HCT116 (cell line): ENCODE results near the gene LIG1. TPM values are rescaled to one million over a fixed set of nuclear protein-coding genes. Genes with fewer than 3 reads are reported as not detected.

ENCODE experiments used
- ATAC-seq: fragments of 200-7000 bp; cut with Tn5 transposase; 2 replicates; pipeline ENCODE4 v1.9.1; 2020; ENCODE audit warnings: mild to moderate bottlenecking, moderate library complexity
- BruUV-seq: library from RNA; stranded (reverse); fragments of 400-500 nt; replicated peaks from 2 replicates; lab custom pipeline; 2021; lab: Mats Ljungman, UMichigan
- CTCF ChIA-PET: fragments of 300-600 bp; sonication (Branson Sonifier 250); formaldehyde crosslinking; loops from one replicate; lab custom pipeline; 2021; ENCODE audit warnings: antibody characterized with exemption; lab: Charles Lee
- POLR2A ChIA-PET: fragments of 300-600, 350-600 bp; sonication (Branson Sonifier 250); formaldehyde crosslinking; loops from one replicate; lab custom pipeline; 2021; ENCODE audit warnings: antibody characterized with exemption; lab: Charles Lee
- RAD21 ChIA-PET, 2 experiments: fragments of 300-600 bp; sonication (Branson Sonifier 250); formaldehyde crosslinking; loops; one replicate each; lab custom pipeline; 2023; ENCODE audit warnings: low total read pairs in 2 of 2; ENCODE audit not compliant: uncharacterized antibody in 2 of 2, unreplicated experiment in 2 of 2, low non-redundant PET in 1 of 2; lab: Charles Lee
- DNase-seq: peaks from one replicate; pipeline ENCODE4 v3.0.0-alpha.2; 2010; ENCODE audit warnings: low read depth, low spot score
- H2AFZ ChIP-seq: fragments of 200-600 bp; shearing (Covaris generic), sonication (generic); 2 replicates; pipeline ENCODE4 v1.6.1; 2017; ENCODE audit warnings: low read depth, mixed run types, mixed read lengths, antibody characterized with exemption, low read length; ENCODE audit not compliant: poor library complexity, severe bottlenecking
- H3K27ac ChIP-seq: 2 replicates; pipeline ENCODE4 v1.5.1; 2012; ENCODE audit warnings: low read depth, low read length
- H3K27me3 ChIP-seq: fragments of 200-600 bp; sonication (generic); 2 replicates; pipeline ENCODE4 v1.6.1; 2016; ENCODE audit warnings: mixed run types, low read length, mixed read lengths; ENCODE audit not compliant: insufficient read depth
- H3K36me3 ChIP-seq, 2 experiments: fragments of 200-500 bp in 1 of 2; fragments of 200-600 bp in 1 of 2; sonication (Bioruptor generic) in 1 of 2; sonication (generic) in 1 of 2; 2 replicates each; pipeline versions ENCODE4 v1.5.1 to v1.6.1; 2014 to 2016; ENCODE audit warnings: low read length in 2 of 2, inconsistent platforms in 1 of 2, mixed read lengths in 1 of 2, mixed run types in 1 of 2; ENCODE audit not compliant: insufficient read depth in 2 of 2, control insufficient read depth in 1 of 2
- H3K4me1 ChIP-seq, 2 experiments: fragments of 200-600 bp in 1 of 2; sonication (generic) in 1 of 2; 2 replicates each; pipeline versions ENCODE4 v1.5.1 to v1.6.1; 2012 to 2017; ENCODE audit warnings: low read length in 2 of 2, inconsistent platforms in 1 of 2, mild to moderate bottlenecking in 1 of 2, mixed read lengths in 1 of 2, mixed run types in 1 of 2, moderate library complexity in 1 of 2; ENCODE audit not compliant: insufficient read depth in 2 of 2, control insufficient read depth in 1 of 2
- H3K4me2 ChIP-seq: fragments of 200-600 bp; sonication (generic); 2 replicates; pipeline ENCODE4 v1.6.1; 2017; ENCODE audit warnings: mixed run types, low read length, mixed read lengths
- H3K4me3 ChIP-seq, 2 experiments: fragments of 200-600 bp in 1 of 2; sonication (generic) in 1 of 2; replicated peaks in 1 of 2; 2 replicates each; pipeline ENCODE4 v1.5.1; 2011 to 2016; ENCODE audit warnings: low read length in 2 of 2, control low read depth in 1 of 2, low read depth in 1 of 2, mild to moderate bottlenecking in 1 of 2, mixed read lengths in 1 of 2, mixed run types in 1 of 2
- H3K79me2 ChIP-seq: fragments of 200-600 bp; sonication (generic); 2 replicates; pipeline ENCODE4 v1.6.1; 2017; ENCODE audit warnings: mild to moderate bottlenecking, mixed run types, low read length, moderate library complexity, mixed read lengths; ENCODE audit not compliant: insufficient read depth
- H3K9ac ChIP-seq: fragments of 200-600 bp; sonication (generic); 2 replicates; pipeline ENCODE4 v1.6.1; 2016; ENCODE audit warnings: low read length, mixed read lengths
- H3K9me2 ChIP-seq: fragments of 200-600 bp; sonication (generic), shearing (Covaris generic); 2 replicates; pipeline ENCODE4 v1.6.1; 2017; ENCODE audit warnings: mixed run types, mild to moderate bottlenecking, moderate library complexity; ENCODE audit not compliant: insufficient read depth
- H3K9me3 ChIP-seq, 2 experiments: fragments of 200-500 bp in 1 of 2; fragments of 200-600 bp in 1 of 2; sonication (Bioruptor generic) in 1 of 2; sonication (generic) in 1 of 2; 2 replicates each; pipeline ENCODE4 v1.6.1; 2014 to 2017; ENCODE audit warnings: low read length in 2 of 2, mixed read lengths in 2 of 2, inconsistent platforms in 1 of 2, low read depth in 1 of 2, mild to moderate bottlenecking in 1 of 2, mixed run types in 1 of 2, moderate library complexity in 1 of 2; ENCODE audit not compliant: control insufficient read depth in 1 of 2, insufficient read depth in 1 of 2
- H4K20me1 ChIP-seq: fragments of 200-600 bp; sonication (generic), shearing (Covaris generic); 2 replicates; pipeline ENCODE4 v1.6.1; 2017; ENCODE audit warnings: mixed run types, mild to moderate bottlenecking, moderate library complexity; ENCODE audit not compliant: insufficient read depth
- intact Hi-C: fragments of 100-400 bp; cut with micrococcal nuclease; formaldehyde crosslinking; loops from 2 replicates; pipeline ENCODE4 v1.10.0; 2022
- total RNA-seq: library from RNA; stranded (reverse); gene quantifications from one replicate; pipeline ENCODE4 v1.2.1, GENCODE V29; 2021; ENCODE audit not compliant: unreplicated experiment
- TF ChIP-seq, protein P1 (sequence below): IDR thresholded peaks from 2 replicates; pipeline ENCODE4 v1.6.1; 2012; ENCODE audit warnings: low read depth

LIG1 gene
- total RNA-seq, 1 experiment from 2014 or later = 122 TPM

DNA sequence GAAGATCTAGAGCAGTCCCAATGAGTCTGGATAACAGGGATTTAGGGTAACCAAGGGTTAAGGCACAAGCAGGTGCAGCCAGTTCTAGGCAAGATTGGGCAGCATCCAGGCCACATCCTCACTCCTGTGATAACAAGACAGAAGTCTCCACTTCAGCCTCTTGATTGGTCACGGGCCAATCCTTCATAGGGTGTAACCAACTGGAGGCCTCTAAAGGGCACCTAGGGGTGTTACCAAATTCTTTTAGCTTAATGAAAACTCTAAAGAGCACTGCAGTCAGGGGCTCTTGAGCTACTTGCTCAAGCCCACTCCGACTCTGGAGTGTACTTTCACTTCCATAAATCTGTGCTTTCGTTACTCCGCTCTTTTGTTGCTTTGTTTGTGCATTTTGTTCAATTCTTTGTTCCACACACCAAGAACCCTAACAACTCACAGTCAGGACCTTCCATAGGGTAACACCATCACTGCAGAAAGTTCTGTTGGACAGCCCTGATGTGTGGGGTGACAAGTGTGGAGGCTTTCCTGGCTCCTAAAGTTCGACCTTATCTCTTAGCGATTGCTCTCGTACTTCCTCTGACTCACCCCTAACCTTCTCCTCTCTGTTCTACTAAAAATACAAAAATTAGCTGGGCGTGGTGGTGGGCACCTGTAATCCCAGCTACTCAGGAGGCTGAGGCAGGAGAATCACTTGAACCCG is 36.4 kb upstream of the LIG1 start:
- BruUV-seq = no TSS peak
- Histone ChIP-seq H3K4me1 (peaks cover 9 to 26% of the 10 kb centered on the region in 2 experiments; a peak in 3 of 4 replicates), H3K4me2 (0 out of 2 replicates have a peak overlapping the region, but pooled peaks have one; percentile 8), H4K20me1 (no peaks in the 10 kb centered on the region), H3K9ac (no peak overlapping the region), H2AFZ (no peak overlapping the region), H3K9me2 (no peaks in the 10 kb centered on the region), H3K36me3 (no peaks in the 10 kb centered on the region), H3K4me3 (no peak overlapping the region)
- ATAC-seq = no peak
- intact Hi-C loops = no loop called here
- RAD21 ChIA-PET = no interaction called here
- TF ChIP-seq, protein P1, sequence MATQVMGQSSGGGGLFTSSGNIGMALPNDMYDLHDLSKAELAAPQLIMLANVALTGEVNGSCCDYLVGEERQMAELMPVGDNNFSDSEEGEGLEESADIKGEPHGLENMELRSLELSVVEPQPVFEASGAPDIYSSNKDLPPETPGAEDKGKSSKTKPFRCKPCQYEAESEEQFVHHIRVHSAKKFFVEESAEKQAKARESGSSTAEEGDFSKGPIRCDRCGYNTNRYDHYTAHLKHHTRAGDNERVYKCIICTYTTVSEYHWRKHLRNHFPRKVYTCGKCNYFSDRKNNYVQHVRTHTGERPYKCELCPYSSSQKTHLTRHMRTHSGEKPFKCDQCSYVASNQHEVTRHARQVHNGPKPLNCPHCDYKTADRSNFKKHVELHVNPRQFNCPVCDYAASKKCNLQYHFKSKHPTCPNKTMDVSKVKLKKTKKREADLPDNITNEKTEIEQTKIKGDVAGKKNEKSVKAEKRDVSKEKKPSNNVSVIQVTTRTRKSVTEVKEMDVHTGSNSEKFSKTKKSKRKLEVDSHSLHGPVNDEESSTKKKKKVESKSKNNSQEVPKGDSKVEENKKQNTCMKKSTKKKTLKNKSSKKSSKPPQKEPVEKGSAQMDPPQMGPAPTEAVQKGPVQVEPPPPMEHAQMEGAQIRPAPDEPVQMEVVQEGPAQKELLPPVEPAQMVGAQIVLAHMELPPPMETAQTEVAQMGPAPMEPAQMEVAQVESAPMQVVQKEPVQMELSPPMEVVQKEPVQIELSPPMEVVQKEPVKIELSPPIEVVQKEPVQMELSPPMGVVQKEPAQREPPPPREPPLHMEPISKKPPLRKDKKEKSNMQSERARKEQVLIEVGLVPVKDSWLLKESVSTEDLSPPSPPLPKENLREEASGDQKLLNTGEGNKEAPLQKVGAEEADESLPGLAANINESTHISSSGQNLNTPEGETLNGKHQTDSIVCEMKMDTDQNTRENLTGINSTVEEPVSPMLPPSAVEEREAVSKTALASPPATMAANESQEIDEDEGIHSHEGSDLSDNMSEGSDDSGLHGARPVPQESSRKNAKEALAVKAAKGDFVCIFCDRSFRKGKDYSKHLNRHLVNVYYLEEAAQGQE = no peak
- TF ChIP-seq, all 23 proteins: peak for 0
- H3K27ac ChIP-seq = no peak overlapping the region
- POLR2A ChIA-PET = no interaction called here
- H3K9me3 ChIP-seq = no peaks in the 10 kb centered on the region
- H3K27me3 ChIP-seq = no peaks in the 10 kb centered on the region
- DNase-seq = no peak
- H3K79me2 ChIP-seq = 0 out of 2 replicates have a peak, but pooled peaks cover 5% of the 10 kb centered on the region
- CTCF ChIA-PET = no interaction called here
